Ascending aorta (tissue), 2 donors: Measurements from ENCODE around the gene RBM33. TPM values are rescaled to one million over a fixed set of nuclear protein-coding genes. Genes with fewer than 3 reads are reported as not detected.

Experiments used
- DNase-seq, 2 donors: peaks; one replicate each; pipeline ENCODE4 v3.0.0-alpha.2; 2019; ENCODE audit warnings: low spot score in 2 of 2
- H3K27ac ChIP-seq, 2 donors: fragments of 200-600 bp; sonication (generic); one replicate each; pipeline ENCODE4 v1.5.1; 2016 to 2017; ENCODE audit warnings: mild to moderate bottlenecking in 1 of 2
- H3K27me3 ChIP-seq: fragments of 200-600 bp; sonication (generic); one replicate; pipeline ENCODE4 v1.5.1; 2017
- H3K36me3 ChIP-seq, 2 donors: fragments of 200-600 bp; sonication (generic); one replicate each; pipeline ENCODE4 v1.5.1; 2016
- H3K4me1 ChIP-seq, 2 donors: fragments of 200-600 bp; sonication (generic); one replicate each; pipeline ENCODE4 v1.5.1; 2016 to 2017; ENCODE audit warnings: mild to moderate bottlenecking in 1 of 2
- H3K4me3 ChIP-seq, 2 donors: fragments of 200-600 bp; sonication (generic); one replicate each; pipeline ENCODE4 v1.5.1; 2016 to 2017; ENCODE audit warnings: mild to moderate bottlenecking in 1 of 2
- H3K9me3 ChIP-seq, 2 donors: fragments of 200-600 bp; sonication (generic); one replicate each; pipeline ENCODE4 v1.5.1; 2016
- CTCF ChIP-seq, 3 experiments: fragments of 200-600 bp in 2 of 3; fragments of 450-650 bp in 1 of 3; sonication (generic) in 2 of 3; IDR thresholded peaks; one replicate each; pipeline ENCODE4 v1.5.1; 2016 to 2019; ENCODE audit warnings: antibody characterized with exemption in 3 of 3, mild to moderate bottlenecking in 1 of 3, moderate library complexity in 1 of 3
- intact Hi-C: fragments of 100-400 bp; cut with DNase I; formaldehyde crosslinking; loops from one replicate; pipeline ENCODE4 v1.15.1; 2023
- total RNA-seq: library from RNA; depleted of rRNA; stranded (reverse); fragments of >200 nt; gene quantifications from one replicate; pipeline ENCODE4 v1.1.0, GENCODE V29; 2016

The RBM33 gene
- total RNA-seq, 1 donor from 2014 or later: 44.2 TPM

GRCh38 chr7:155824227-155824886 lies 179.9 kb downstream of the RBM33 start:
- Histone ChIP-seq H3K4me1 (no peaks in the 10 kb centered on the region), H3K4me3 (no peak overlapping the region), H3K27me3 (no peaks in the 10 kb centered on the region), H3K36me3 (no peaks in the 10 kb centered on the region), H3K27ac (no peak overlapping the region), H3K9me3 (no peaks in the 10 kb centered on the region)
- DNase-seq: no peak
- intact Hi-C loops: no loop called here
- TF ChIP-seq CTCF (IDR thresholded peaks at IDR 0.05): no peak

DNA sequence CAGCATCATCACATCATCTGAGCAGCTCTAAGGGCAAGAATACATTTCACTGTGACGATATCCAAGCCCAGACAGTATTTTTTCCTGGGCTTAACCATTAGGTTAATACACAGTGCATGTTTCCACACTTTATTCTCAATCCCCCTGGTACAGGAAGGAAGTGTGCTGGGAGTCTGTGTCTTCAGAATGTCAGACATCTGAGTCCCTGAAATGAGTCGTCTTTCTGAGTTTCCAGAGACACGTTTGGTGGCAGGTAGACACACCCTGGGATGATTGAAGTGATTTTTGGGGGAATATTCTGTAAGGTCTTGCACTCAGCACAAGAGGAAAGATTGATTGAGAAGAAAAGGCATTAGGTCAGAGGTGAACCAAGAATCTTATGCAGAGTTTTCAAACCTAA lies 180.9 kb downstream of the RBM33 start:
- H3K4me1 ChIP-seq: no peaks in the 10 kb centered on the region
- intact Hi-C loops: no loop called here
- no peaks in the 10 kb centered on the region for H3K9me3 ChIP-seq
- TF ChIP-seq CTCF (IDR thresholded peaks at IDR 0.05): no peak
- no peaks in the 10 kb centered on the region for H3K27me3 ChIP-seq
- DNase-seq: no peak
- H3K36me3 ChIP-seq: no peaks in the 10 kb centered on the region
- H3K27ac ChIP-seq: no peak overlapping the region
- no peak overlapping the region for H3K4me3 ChIP-seq

GRCh38 chr7:155829796-155830470 lies 185.5 kb downstream of the RBM33 start:
- intact Hi-C loops: no loop called here
- no peak overlapping the region for H3K27ac ChIP-seq
- TF ChIP-seq CTCF (IDR thresholded peaks at IDR 0.05): no peak
- no peak for DNase-seq
- no peak overlapping the region for H3K4me3 ChIP-seq
- H3K27me3 ChIP-seq: no peaks in the 10 kb centered on the region
- no peaks in the 10 kb centered on the region for H3K4me1 ChIP-seq
- H3K9me3 ChIP-seq: no peaks in the 10 kb centered on the region
- no peaks in the 10 kb centered on the region for H3K36me3 ChIP-seq

Other genes with a start within 250 kb of the RBM33 start
- gene EN2, start 186.5 kb upstream of the RBM33 start, total RNA-seq: not detected
- not detected for gene CNPY1, start 98.1 kb upstream of the RBM33 start, total RNA-seq
- gene SHH, start 167.8 kb downstream of the RBM33 start, total RNA-seq: 0.11 TPM